Calu3 (cell line): ENCODE results near the gene CTNNA2. TPM values are rescaled to one million over a fixed set of nuclear protein-coding genes. Genes with fewer than 3 reads are reported as not detected.

Experiments
- BruUV-seq: library from RNA; stranded (reverse); fragments of 400-500 nt; replicated peaks from 2 replicates; lab custom pipeline; 2021; lab: Mats Ljungman, UMichigan
- CTCF ChIA-PET: fragments of 300-600 bp; sonication (Branson Sonifier 250); formaldehyde crosslinking; loops from one replicate; lab custom pipeline; 2022; ENCODE audit warnings: antibody characterized with exemption; lab: Charles Lee
- DNase-seq: peaks from one replicate; pipeline ENCODE4 v3.0.0; 2022
- H3K27ac Mint-ChIP-seq: one replicate; pipeline ENCODE4 v1.8.0; 2022; ENCODE audit warnings: mixed read lengths; ENCODE audit not compliant: unreplicated experiment
- H3K27me3 Mint-ChIP-seq: one replicate; pipeline ENCODE4 v1.8.0; 2022; ENCODE audit warnings: mixed read lengths; ENCODE audit not compliant: unreplicated experiment
- H3K36me3 Mint-ChIP-seq: one replicate; pipeline ENCODE4 v1.8.0; 2022; ENCODE audit warnings: mild to moderate bottlenecking, moderate library complexity, mixed read lengths; ENCODE audit not compliant: insufficient read depth, unreplicated experiment
- H3K4me1 Mint-ChIP-seq: one replicate; pipeline ENCODE4 v1.8.0; 2022; ENCODE audit warnings: mild to moderate bottlenecking, low read depth, mixed read lengths; ENCODE audit not compliant: unreplicated experiment
- H3K4me3 Mint-ChIP-seq: one replicate; pipeline ENCODE4 v1.8.0; 2022; ENCODE audit warnings: mild to moderate bottlenecking, low read depth, moderate library complexity, mixed read lengths; ENCODE audit not compliant: unreplicated experiment
- H3K9me3 Mint-ChIP-seq: one replicate; pipeline ENCODE4 v1.8.0; 2022; ENCODE audit warnings: low read depth, mixed read lengths; ENCODE audit not compliant: unreplicated experiment
- intact Hi-C: fragments of 100-400 bp; cut with micrococcal nuclease; formaldehyde crosslinking; loops from one replicate; pipeline ENCODE4 v1.10.0; 2022; ENCODE audit not compliant: unreplicated experiment
- total RNA-seq: library from RNA; stranded (reverse); gene quantifications from 2 replicates; pipeline ENCODE4 v1.2.3, GENCODE V29; 2022
- TF ChIP-seq, protein P1 (sequence below): fragments of 200-600 bp; IDR thresholded peaks from one replicate; pipeline ENCODE4 v1.8.0; 2022; ENCODE audit warnings: antibody characterized with exemption; ENCODE audit not compliant: unreplicated experiment

Gene CTNNA2
- total RNA-seq, 1 experiment from 2014 or later = not detected

DNA sequence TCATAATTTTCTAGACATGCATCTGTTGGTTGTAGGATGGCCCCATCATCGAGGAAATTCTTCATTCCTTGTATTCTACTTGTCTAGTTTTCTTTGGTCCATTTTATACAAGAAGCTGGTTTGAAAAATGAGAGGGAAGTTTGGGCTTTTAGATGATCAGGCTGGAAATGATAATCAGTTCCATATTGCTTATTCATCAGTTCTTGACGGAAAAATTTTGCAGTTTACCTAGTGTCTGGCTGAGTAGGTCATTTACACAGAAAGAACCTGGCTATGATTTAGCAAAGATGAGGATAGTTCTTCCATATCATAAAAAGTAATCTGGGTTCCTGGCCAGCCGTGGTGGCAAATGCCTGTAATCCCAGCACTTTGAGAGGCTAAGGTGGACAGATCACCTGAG is 416.8 kb downstream of the CTNNA2 start:
- intact Hi-C loops = no loop called here
- Mint-ChIP-seq H3K9me3 (peaks cover 6% of the 10 kb centered on the region), H3K36me3 (no peaks in the 10 kb centered on the region), H3K4me3 (no peak overlapping the region), H3K4me1 (no peaks in the 10 kb centered on the region), H3K27me3 (no peaks in the 10 kb centered on the region), H3K27ac (no peak overlapping the region)
- TF ChIP-seq, protein P1, sequence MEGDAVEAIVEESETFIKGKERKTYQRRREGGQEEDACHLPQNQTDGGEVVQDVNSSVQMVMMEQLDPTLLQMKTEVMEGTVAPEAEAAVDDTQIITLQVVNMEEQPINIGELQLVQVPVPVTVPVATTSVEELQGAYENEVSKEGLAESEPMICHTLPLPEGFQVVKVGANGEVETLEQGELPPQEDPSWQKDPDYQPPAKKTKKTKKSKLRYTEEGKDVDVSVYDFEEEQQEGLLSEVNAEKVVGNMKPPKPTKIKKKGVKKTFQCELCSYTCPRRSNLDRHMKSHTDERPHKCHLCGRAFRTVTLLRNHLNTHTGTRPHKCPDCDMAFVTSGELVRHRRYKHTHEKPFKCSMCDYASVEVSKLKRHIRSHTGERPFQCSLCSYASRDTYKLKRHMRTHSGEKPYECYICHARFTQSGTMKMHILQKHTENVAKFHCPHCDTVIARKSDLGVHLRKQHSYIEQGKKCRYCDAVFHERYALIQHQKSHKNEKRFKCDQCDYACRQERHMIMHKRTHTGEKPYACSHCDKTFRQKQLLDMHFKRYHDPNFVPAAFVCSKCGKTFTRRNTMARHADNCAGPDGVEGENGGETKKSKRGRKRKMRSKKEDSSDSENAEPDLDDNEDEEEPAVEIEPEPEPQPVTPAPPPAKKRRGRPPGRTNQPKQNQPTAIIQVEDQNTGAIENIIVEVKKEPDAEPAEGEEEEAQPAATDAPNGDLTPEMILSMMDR = no peak
- BruUV-seq = no TSS peak
- CTCF ChIA-PET = interaction anchor here (0.6 kb wide), 1 partner anchor 193 kb away, joined by 4 read pairs; no protein-coding TSS in a partner anchor
- no peak for DNase-seq

DNA sequence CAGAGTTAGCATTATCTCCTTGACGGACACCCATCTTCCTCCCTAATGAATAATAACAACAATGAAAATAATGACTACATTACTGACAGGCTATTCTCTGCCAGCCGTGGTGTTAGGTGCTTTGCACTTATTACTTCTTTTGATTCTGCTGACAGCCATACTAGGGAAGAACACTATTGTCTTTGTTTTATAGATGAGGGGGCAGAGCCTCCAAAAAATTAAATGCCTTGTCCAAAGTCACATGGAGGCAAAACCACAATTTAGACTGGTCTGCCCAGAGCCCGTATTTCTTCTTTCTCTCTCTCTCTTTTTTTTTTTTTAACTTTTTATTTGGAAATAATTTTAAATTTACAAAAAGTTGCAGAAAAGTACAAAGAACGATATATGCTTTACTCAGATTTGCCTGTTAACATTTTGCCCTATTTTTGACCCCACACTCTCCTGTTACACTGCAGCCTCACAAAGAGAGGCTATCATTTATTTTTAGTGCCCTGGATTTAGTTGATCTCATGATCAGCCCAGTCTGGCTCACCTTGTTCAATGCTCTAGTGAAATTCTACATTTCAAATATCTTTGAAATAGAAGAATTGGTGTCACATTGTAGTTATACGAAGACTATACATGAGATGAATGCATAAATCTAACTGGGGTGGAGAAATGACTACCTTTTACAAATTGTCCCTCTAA is 422.3 kb downstream of the CTNNA2 start:
- intact Hi-C loops = no loop called here
- BruUV-seq = no TSS peak
- Mint-ChIP-seq H3K4me1 (no peaks in the 10 kb centered on the region), H3K36me3 (no peaks in the 10 kb centered on the region), H3K27ac (no peak overlapping the region), H3K9me3 (no peaks in the 10 kb centered on the region), H3K27me3 (no peaks in the 10 kb centered on the region), H3K4me3 (no peak overlapping the region)
- DNase-seq = no peak
- CTCF ChIA-PET = no interaction called here
- TF ChIP-seq, protein P1 = no peak

DNA sequence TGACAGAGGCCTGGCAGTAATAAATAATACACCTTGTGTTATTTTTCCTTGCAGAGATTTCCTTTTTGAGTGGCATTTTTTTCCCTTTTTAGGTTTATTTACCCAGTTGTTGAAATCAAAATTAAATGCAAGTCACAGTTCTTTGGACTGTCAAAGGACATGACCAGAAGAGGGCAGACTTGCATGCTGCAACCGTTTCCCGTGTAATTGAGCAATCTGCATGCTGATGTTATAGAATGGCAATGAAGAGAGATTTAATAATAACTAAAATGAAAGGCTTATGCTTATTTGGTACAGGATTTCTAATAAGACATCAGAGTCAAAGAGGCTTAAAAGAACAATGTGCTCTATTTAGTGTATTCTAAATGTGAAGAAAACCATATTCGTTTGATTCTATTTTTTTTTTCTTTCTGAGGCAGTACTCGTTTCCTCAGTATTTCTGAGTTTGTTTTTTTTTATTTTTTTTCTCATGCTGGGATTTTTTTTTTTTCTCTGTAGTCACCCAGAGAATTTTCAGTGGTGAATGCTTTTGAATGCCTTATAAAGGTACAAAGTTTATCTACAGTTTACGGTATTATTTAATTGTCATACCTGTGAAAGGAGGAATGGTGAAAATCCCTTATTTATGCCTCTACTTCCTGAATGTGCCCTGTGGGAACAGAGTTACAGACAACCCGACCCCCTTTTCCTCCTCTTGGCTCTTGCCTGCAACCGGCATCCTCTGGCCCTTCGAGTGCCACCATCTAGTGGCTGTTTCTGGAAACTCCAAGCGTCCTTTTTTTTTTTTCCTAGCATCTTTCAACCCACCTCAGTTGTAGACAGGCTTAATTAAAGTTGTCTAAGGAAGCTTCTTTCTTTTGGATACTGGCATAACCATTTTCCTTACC is 423.2 kb downstream of the CTNNA2 start:
- H3K27ac Mint-ChIP-seq = no peak overlapping the region
- H3K4me3 Mint-ChIP-seq = no peak overlapping the region
- TF ChIP-seq, protein P1 = peak; percentile 21
- no TSS peak for BruUV-seq
- H3K27me3 Mint-ChIP-seq = no peaks in the 10 kb centered on the region
- no peaks in the 10 kb centered on the region for H3K9me3 Mint-ChIP-seq
- intact Hi-C loops = no loop called here
- CTCF ChIA-PET = no interaction called here
- peak; percentile 38 for DNase-seq
- no peaks in the 10 kb centered on the region for H3K4me1 Mint-ChIP-seq
- H3K36me3 Mint-ChIP-seq = no peaks in the 10 kb centered on the region

DNA sequence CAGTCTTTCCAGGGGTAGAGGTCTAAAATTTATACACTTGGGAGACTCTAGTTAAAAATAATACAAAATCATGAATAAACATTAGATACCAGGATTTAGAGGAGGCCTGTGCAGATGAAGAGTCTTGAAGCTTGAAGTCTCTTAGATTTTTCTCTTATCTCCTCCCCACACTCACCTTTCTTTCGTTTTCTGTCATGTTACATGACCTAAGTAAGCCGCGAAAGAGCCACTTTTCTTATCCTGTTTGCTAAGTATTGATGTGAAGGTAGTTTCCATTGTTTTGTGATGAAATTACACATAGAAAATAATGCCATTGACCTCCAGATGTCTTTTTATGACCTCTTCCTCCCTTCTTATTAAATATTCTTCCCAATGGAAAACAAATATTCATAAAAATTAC is 423.9 kb downstream of the CTNNA2 start:
- H3K4me1 Mint-ChIP-seq = no peaks in the 10 kb centered on the region
- DNase-seq = no peak
- CTCF ChIA-PET = no interaction called here
- no peak overlapping the region for H3K27ac Mint-ChIP-seq
- no peaks in the 10 kb centered on the region for H3K9me3 Mint-ChIP-seq
- intact Hi-C loops = no loop called here
- TF ChIP-seq, protein P1 = no peak
- BruUV-seq = no TSS peak
- no peaks in the 10 kb centered on the region for H3K27me3 Mint-ChIP-seq
- no peak overlapping the region for H3K4me3 Mint-ChIP-seq
- H3K36me3 Mint-ChIP-seq = no peaks in the 10 kb centered on the region
